ENCODE results near the gene TSPAN13. TPM values are rescaled to one million over a fixed set of nuclear protein-coding genes. Genes with fewer than 3 reads are reported as not detected.

The TSPAN13 gene
- 1 to 10 TPM; 2.1 to 8.8 (median 6.5) TPM for total RNA-seq

DNA sequence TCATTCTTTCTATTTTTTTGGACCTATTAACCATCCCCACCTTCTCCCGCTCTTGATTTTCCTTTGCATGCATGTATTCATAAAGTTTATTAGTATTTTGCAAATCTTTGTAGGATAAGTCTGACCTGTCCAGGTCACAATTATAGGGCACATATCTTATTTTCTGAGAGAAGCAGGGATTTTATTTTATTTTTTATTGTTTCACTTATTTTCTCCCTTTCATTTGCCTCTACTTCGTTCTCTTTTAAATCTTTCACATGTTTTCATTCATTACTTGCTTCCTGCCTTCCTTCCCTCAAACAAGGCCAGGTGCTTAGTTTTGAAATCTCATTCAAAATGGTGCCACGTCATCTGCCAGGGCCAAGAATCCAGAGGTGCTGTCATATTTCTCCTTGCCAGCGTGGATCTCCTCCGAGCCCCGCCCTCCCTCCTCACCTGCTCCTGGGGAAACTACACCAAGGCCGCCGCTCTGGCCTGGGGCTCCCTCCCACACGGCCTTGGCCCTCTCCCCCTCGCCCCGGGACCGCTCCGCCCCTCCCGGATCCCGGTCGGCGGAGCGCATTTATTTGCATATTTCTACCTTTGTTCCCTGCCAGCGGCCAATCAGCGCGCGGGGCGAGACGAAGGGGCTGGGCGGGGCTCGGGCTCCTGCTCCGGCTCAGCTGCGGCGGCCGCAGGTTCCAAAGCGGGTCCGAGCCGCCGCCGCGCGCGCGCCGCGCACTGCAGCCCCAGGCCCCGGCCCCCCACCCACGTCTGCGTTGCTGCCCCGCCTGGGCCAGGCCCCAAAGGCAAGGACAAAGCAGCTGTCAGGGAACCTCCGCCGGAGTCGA lies at the start of gene TSPAN13:
Gene TSPAN13 (plus strand): TSS at position 654 of the 830 bp plus-strand sequence. CDS start 213 bp downstream, outside the sequence.
- peak within 1 kb of the TSS; percentile 16 to 44 (median 34) for H3K27ac ChIP-seq (replicated peaks in 1 of 4)
- intact Hi-C loops (cut with DNase I): no loop called here
- peaks cover 0 to 14% (median 14%) of the 10 kb centered on the region in 4 donors for H3K4me1 ChIP-seq
- peaks cover 0 to 9% (median 0%) of the 10 kb centered on the region in 4 donors for H3K27me3 ChIP-seq
- no peaks in the 10 kb centered on the region for H3K9me3 ChIP-seq
- no peaks in the 10 kb centered on the region for H3K36me3 ChIP-seq
- TF ChIP-seq, protein P1, sequence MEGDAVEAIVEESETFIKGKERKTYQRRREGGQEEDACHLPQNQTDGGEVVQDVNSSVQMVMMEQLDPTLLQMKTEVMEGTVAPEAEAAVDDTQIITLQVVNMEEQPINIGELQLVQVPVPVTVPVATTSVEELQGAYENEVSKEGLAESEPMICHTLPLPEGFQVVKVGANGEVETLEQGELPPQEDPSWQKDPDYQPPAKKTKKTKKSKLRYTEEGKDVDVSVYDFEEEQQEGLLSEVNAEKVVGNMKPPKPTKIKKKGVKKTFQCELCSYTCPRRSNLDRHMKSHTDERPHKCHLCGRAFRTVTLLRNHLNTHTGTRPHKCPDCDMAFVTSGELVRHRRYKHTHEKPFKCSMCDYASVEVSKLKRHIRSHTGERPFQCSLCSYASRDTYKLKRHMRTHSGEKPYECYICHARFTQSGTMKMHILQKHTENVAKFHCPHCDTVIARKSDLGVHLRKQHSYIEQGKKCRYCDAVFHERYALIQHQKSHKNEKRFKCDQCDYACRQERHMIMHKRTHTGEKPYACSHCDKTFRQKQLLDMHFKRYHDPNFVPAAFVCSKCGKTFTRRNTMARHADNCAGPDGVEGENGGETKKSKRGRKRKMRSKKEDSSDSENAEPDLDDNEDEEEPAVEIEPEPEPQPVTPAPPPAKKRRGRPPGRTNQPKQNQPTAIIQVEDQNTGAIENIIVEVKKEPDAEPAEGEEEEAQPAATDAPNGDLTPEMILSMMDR (IDR thresholded peaks at IDR 0.05): no peak
- TF ChIP-seq EP300 (IDR thresholded peaks at IDR 0.05) (no peak), POLR2A (IDR thresholded peaks at IDR 0.05; ENCODE audit: low read depth) (no peak), POLR2AphosphoS5 (IDR thresholded peaks at IDR 0.05) (no peak)
- no peak for DNase-seq (ENCODE audit: extremely low spot score)
- H3K4me3 ChIP-seq: peak within 1 kb of the TSS; percentile 62 to 70 (median 66)
- WGBS: 13% methylated on average over 18 of the region's 48 CpGs

DNA sequence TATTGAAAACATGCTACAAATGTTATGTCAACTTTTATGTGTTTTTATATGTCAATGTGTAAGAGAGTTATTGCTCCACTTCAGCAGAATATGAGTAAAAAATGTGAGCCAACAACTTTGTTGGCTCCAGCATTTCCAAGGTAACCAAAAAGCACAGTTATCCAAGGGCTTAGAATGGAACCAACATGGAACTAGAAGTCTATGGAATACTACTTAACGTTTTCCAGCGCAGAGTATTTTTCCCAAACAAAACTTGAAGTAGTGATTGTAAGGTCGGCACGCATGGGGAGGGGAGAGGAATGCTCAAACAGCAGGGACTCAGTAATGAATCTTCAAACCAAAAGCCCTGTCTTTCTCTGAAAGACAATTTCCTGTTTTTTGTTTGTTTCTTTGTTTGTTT lies 45.0 kb upstream of the TSPAN13 start:
- TF ChIP-seq POLR2AphosphoS5 (IDR thresholded peaks at IDR 0.05) (no peak), EP300 (IDR thresholded peaks at IDR 0.05) (no peak), POLR2A (IDR thresholded peaks at IDR 0.05; ENCODE audit: low read depth) (no peak)
- TF ChIP-seq, protein P1 (IDR thresholded peaks at IDR 0.05): no peak
- WGBS: 92% methylated on average over 4 of the region's 4 CpGs
- intact Hi-C loops (cut with DNase I): no loop called here
- Histone ChIP-seq H3K4me1 (no peaks in the 10 kb centered on the region), H3K27ac (replicated peaks in 1 of 4) (no peak overlapping the region), H3K36me3 (peaks cover 6 to 46% (median 30%) of the 10 kb centered on the region in 4 donors), H3K4me3 (no peak overlapping the region), H3K9me3 (no peaks in the 10 kb centered on the region), H3K27me3 (no peaks in the 10 kb centered on the region)
- no peak for DNase-seq (ENCODE audit: extremely low spot score)

DNA sequence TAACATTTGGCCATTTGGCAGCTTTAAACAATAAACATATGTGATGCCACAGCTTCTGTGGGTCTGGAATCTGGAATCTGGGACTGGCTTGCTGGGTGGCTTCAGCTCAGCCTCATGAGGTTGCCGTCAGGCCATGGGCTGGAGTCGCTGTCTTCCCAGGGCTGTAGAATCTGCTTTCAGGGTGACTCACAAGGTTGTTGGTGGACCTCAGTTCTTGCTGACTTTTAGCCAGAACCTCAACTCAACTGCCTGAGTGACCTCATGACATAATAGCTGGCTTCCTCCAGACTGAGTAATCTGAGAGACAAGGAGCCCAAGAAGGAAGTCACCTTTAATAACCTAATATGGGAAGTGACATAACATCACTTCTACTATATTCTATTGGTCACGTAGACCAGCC lies 44.6 kb upstream of the TSPAN13 start:
- 69% methylated on average over 3 of the region's 3 CpGs for WGBS
- H3K36me3 ChIP-seq: peaks cover 6 to 42% (median 27%) of the 10 kb centered on the region in 4 donors
- intact Hi-C loops (cut with DNase I): no loop called here
- H3K4me1 ChIP-seq: no peaks in the 10 kb centered on the region
- H3K4me3 ChIP-seq: no peak overlapping the region
- no peak overlapping the region for H3K27ac ChIP-seq (replicated peaks in 1 of 4)
- H3K9me3 ChIP-seq: no peaks in the 10 kb centered on the region
- no peaks in the 10 kb centered on the region for H3K27me3 ChIP-seq
- TF ChIP-seq POLR2AphosphoS5 (IDR thresholded peaks at IDR 0.05) (no peak), EP300 (IDR thresholded peaks at IDR 0.05) (no peak), POLR2A (IDR thresholded peaks at IDR 0.05; ENCODE audit: low read depth) (no peak)
- TF ChIP-seq, protein P1 (IDR thresholded peaks at IDR 0.05): no peak
- DNase-seq (ENCODE audit: extremely low spot score): no peak

DNA sequence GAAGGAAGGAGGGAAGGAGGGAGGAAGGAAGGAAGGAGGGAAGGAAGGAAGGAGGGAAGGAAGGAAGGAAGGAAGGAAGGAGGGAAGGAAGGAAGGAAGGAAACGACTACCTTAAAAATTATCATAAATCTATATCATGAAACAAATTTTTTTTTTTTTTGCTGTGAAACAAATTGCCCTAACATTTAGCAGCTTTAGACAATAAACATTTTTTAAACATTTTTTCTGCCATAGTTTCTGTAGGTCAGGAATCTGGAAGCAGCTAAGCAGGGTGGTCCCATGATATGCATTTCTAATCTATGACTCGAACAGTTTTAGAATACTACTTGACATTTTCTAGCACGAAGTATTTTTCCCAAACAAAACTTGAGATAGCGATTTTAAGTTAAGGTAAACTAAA lies 42.9 kb upstream of the TSPAN13 start:
- Histone ChIP-seq H3K4me1 (no peaks in the 10 kb centered on the region), H3K4me3 (no peak overlapping the region), H3K27me3 (no peaks in the 10 kb centered on the region), H3K27ac (replicated peaks in 1 of 4) (no peak overlapping the region), H3K36me3 (peaks cover 6 to 26% (median 16%) of the 10 kb centered on the region in 4 donors), H3K9me3 (no peaks in the 10 kb centered on the region)
- TF ChIP-seq POLR2A (IDR thresholded peaks at IDR 0.05; ENCODE audit: low read depth): no peak
- TF ChIP-seq EP300 (IDR thresholded peaks at IDR 0.05): no peak
- TF ChIP-seq POLR2AphosphoS5 (IDR thresholded peaks at IDR 0.05): no peak
- TF ChIP-seq, protein P1 (IDR thresholded peaks at IDR 0.05): no peak
- 82% methylated on average over 4 of the region's 4 CpGs for WGBS
- no peak for DNase-seq (ENCODE audit: extremely low spot score)
- intact Hi-C loops (cut with DNase I): no loop called here
